Putamen (tissue), 1 donor: ENCODE measurements around the gene SPINK2.

Source experiments
- DNase-seq: peaks from one replicate; pipeline ENCODE4 v3.0.0-alpha.2; 2016; ENCODE audit warnings: low spot score

The SPINK2 gene

GRCh38 chr4:56799824-56800756 is 21.4 kb downstream of the SPINK2 start:
- peak; percentile 84 for DNase-seq

GRCh38 chr4:56799161-56799759 is 22.2 kb downstream of the SPINK2 start:
- no peak for DNase-seq

- DNase-seq = no peak
Measured at GRCh38 chr4:56796211-56796610, 25.3 kb downstream of the SPINK2 start.

- no peak for DNase-seq
Measured at GRCh38 chr4:56791316-56791715, 30.2 kb downstream of the SPINK2 start.

GRCh38 chr4:56790691-56791091 is 30.8 kb downstream of the SPINK2 start:
- DNase-seq = no peak

DNA sequence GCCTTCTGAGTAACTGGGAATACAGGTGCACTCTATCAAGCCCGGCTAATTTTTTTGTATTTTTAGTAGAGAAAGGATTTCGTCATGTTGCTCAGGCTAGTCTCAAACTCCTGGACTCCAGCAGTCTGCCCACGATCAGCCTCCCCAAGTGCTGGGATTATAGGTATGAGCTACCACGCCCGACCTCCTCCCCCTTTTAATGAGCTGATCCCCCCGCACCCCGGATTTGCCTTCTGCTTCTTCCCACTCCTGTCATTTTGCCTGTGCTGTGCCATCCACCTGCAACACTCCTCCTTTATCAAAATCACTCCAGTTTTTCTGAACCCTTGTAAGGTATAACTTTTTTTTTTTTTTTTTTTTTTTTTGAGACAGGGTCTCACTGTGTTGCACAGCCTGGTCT is 33.4 kb downstream of the SPINK2 start:
- DNase-seq = no peak

DNA sequence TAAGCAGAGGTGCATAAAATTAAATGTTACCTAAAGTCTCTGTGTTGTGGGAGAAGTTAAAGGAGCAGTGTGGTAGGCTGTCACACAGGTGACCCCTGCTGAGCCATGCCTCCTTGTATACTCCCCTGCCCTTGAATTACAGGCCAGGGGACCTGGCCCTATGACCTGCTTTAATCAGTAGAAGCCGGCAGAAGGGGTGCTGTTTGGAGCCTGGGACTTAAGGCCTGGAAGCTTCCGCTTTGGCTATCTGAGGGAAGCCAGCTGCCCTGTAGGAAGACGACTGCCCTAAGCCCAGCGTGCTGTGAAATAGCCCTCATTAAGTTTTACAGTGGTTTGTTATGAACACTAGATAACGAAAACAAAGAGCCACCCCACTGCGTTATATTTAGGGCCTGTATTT is 34.1 kb downstream of the SPINK2 start:
- DNase-seq = no peak

GRCh38 chr4:56786955-56787354 is 34.5 kb downstream of the SPINK2 start:
- no peak for DNase-seq

GRCh38 chr4:56783986-56784385 is 37.5 kb downstream of the SPINK2 start:
- no peak for DNase-seq

- DNase-seq = no peak
Measured at GRCh38 chr4:56782019-56782418, 39.5 kb downstream of the SPINK2 start.

GRCh38 chr4:56773346-56773745 is 48.2 kb downstream of the SPINK2 start:
- DNase-seq = no peak

- no peak for DNase-seq
Measured at GRCh38 chr4:56772134-56772533, 49.4 kb downstream of the SPINK2 start.

- DNase-seq = no peak
Measured at GRCh38 chr4:56768763-56769162, 52.7 kb downstream of the SPINK2 start.

- no peak for DNase-seq
Measured at GRCh38 chr4:56768316-56768715, 53.2 kb downstream of the SPINK2 start.

GRCh38 chr4:56767567-56767966 is 53.9 kb downstream of the SPINK2 start:
- DNase-seq = no peak

DNA sequence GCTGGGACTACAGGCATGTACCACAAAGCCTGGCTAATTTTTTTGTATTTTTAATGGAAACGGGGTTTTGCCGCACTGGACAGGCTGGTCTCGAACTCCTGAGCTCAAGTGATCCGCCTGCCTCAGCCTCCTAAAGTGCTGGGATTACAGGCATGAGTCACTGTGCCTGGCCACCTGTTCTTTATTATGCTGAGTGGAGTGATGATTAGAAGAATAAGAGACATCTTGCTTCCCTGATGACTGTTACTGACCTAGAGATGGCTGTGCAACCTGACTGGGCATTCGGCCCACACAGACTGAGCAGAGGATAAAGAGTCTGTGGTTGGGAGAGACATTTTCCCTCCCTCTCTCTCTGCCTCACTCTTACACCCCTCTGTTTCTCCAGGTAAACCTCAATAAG is 56.7 kb downstream of the SPINK2 start:
- DNase-seq = no peak

DNA sequence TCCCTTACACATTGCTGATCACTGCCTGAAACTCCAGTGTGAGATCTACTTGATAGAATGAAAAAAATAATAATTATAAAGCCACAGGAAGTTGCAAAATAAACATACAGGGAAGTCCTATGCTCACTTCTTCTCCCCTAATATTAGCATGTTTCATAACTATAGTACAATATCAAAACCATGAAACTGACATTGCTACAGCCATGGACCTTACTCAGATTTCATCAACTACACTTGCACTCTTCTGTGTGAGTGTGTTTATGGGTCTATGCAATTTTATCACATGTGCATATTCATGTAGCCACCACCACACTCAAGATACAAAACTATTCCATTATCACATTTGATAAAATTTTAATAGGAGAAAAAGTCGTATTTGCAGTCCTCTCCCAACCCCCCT is 57.3 kb downstream of the SPINK2 start:
- no peak for DNase-seq

DNA sequence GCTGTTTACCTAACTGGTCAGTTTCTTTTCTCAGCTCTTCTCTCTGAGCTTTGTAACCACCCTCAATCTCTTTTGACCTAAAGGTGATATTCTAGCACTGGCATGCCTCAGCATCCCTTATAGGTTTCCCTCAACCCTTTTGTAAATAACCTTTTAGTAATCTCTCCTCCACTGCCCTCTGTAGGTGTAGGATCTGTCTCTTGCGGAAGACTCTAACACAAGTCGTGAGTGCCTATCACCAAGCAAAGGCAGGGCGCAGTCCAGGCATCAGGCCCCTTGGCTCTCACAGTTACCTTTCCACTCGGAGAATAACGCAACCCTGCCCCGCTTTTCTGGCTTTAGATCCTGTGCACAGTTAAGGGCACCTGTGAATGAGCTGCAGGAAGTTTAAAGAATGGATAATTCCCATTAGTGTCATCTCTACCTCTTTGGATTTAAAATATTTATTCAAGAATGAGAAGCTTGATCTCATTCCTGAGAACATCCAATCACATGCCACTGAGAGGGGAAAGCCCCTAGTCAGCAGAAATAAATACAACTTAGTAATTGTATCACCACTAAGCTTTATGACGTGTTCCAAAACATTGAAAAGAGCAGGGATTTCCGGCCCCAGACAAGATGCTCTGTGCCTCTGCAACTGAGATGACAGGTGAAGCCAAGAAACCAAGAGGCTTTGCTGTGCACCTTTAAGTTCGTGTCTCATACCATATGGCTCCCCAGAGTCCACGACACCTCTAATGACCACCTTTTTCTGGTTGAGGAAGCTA is 58.8 kb downstream of the SPINK2 start:
- no peak for DNase-seq

- no peak for DNase-seq
Measured at GRCh38 chr4:56760183-56760582, 61.3 kb downstream of the SPINK2 start.
